K562 (cell line): ENCODE results near the gene KIAA1614.

Experiments
- CBX8 ChIP-seq: fragments of 200-600 bp; sonication (generic); IDR thresholded peaks from 2 replicates; pipeline ENCODE4 v1.6.1; 2012; ENCODE audit warnings: borderline replicate concordance, mixed run types, low read depth, mild to moderate bottlenecking, moderate library complexity, mixed read lengths, low read length, control low read depth, inconsistent platforms; ENCODE audit not compliant: poor library complexity, severe bottlenecking; ENCODE audit errors: extremely low read depth
- CREB1 ChIP-seq, 2 experiments: sonication (generic) in 1 of 2; formaldehyde crosslinking in 1 of 2; IDR thresholded peaks; 2 replicates each; pipeline versions ENCODE4 v1.6.1 to v1.8.0; 2012 to 2022; ENCODE audit warnings: inconsistent platforms in 1 of 2, mild to moderate bottlenecking in 1 of 2, missing genetic modification reagents in 1 of 2, moderate library complexity in 1 of 2
- E2F1 ChIP-seq: sonication (generic); formaldehyde crosslinking; IDR thresholded peaks from 2 replicates; pipeline ENCODE4 v1.8.1; 2023; ENCODE audit warnings: mild to moderate bottlenecking, missing genetic modification reagents, moderate library complexity
- ESRRB ChIP-seq: fragments of 250-450 bp; sonication (Bioruptor Pico); IDR thresholded peaks from 2 replicates; pipeline ENCODE4 v1.5.0; 2020; ENCODE audit warnings: mild to moderate bottlenecking, moderate library complexity, borderline replicate concordance
- FOXM1 ChIP-seq, 2 experiments: fragments of 450-650 bp in 1 of 2; sonication (generic) in 1 of 2; formaldehyde crosslinking in 1 of 2; IDR thresholded peaks; 2 replicates each; pipeline versions ENCODE4 v1.6.1 to v1.9.0; 2017 to 2022; ENCODE audit warnings: low read depth in 2 of 2, mild to moderate bottlenecking in 2 of 2, missing genetic modification reagents in 1 of 2, moderate library complexity in 1 of 2
- JUN ChIP-seq, 2 experiments: sonication (generic) in 1 of 2; formaldehyde crosslinking in 1 of 2; IDR thresholded peaks; 2 replicates each; pipeline versions ENCODE4 v1.6.1 to v1.8.0; 2012 to 2022; ENCODE audit warnings: borderline replicate concordance in 2 of 2, mild to moderate bottlenecking in 2 of 2, improper control_type of control experiment in 1 of 2, low read depth in 1 of 2, low read length in 1 of 2, missing genetic modification reagents in 1 of 2
- MXI1 ChIP-seq: IDR thresholded peaks from 2 replicates; pipeline ENCODE4 v1.6.1; 2011; ENCODE audit warnings: low read depth, mild to moderate bottlenecking, improper control_type of control experiment, low read length
- POLR2A ChIP-seq: fragments of 450-650 bp; conservative IDR thresholded peaks from 2 replicates; pipeline ENCODE4 v1.6.1; 2016
- SNRNP70 ChIP-seq: fragments of 200-400 bp; formaldehyde crosslinking; optimal IDR thresholded peaks from 2 replicates; pipeline ENCODE3; 2017; ENCODE audit warnings: low read depth, low read length
- TAF1 ChIP-seq: IDR thresholded peaks from 2 replicates; pipeline ENCODE4 v1.6.1; 2011; ENCODE audit warnings: mild to moderate bottlenecking, low read length, moderate library complexity; ENCODE audit not compliant: insufficient read depth, control insufficient read depth, severe bottlenecking; ENCODE audit errors: extremely low read depth
- ZFP36 ChIP-seq: fragments of 150-350 bp; IDR thresholded peaks from 2 replicates; pipeline ENCODE4 v1.6.1; 2018; ENCODE audit warnings: low read length, low read depth; ENCODE audit not compliant: partially characterized antibody
- TF ChIP-seq, protein P1 (sequence below), 3 experiments: IDR thresholded peaks in 2 of 3; conservative IDR thresholded peaks in 1 of 3; 2 replicates each; pipeline ENCODE4 v1.5.1; 2011 to 2012; ENCODE audit warnings: low read length in 3 of 3, mild to moderate bottlenecking in 3 of 3, control low read depth in 2 of 3, improper control_type of control experiment in 1 of 3, inconsistent platforms in 1 of 3, low read depth in 1 of 3, mixed read lengths in 1 of 3, moderate library complexity in 1 of 3; ENCODE audit not compliant: insufficient read depth in 2 of 3
- TF ChIP-seq, protein P2 (sequence below), 2 experiments: fragments of 450-650 bp in 1 of 2; IDR thresholded peaks; 2 replicates each; pipeline ENCODE4 v1.6.1; 2011 to 2017; ENCODE audit warnings: low read depth in 2 of 2, antibody characterized with exemption in 1 of 2, borderline replicate concordance in 1 of 2, low read length in 1 of 2, mild to moderate bottlenecking in 1 of 2, mixed read lengths in 1 of 2; ENCODE audit not compliant: control insufficient read depth in 1 of 2

GRCh38 chr1:180881806-180882509 lies 30.7 kb upstream of the KIAA1614 start:
- TF ChIP-seq, protein P1, sequence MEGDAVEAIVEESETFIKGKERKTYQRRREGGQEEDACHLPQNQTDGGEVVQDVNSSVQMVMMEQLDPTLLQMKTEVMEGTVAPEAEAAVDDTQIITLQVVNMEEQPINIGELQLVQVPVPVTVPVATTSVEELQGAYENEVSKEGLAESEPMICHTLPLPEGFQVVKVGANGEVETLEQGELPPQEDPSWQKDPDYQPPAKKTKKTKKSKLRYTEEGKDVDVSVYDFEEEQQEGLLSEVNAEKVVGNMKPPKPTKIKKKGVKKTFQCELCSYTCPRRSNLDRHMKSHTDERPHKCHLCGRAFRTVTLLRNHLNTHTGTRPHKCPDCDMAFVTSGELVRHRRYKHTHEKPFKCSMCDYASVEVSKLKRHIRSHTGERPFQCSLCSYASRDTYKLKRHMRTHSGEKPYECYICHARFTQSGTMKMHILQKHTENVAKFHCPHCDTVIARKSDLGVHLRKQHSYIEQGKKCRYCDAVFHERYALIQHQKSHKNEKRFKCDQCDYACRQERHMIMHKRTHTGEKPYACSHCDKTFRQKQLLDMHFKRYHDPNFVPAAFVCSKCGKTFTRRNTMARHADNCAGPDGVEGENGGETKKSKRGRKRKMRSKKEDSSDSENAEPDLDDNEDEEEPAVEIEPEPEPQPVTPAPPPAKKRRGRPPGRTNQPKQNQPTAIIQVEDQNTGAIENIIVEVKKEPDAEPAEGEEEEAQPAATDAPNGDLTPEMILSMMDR (IDR thresholded peaks at IDR 0.05 in 2 of 3, conservative IDR thresholded peaks at IDR 0.05 in 1 of 3; ENCODE audit: insufficient read depth in 2 of 3, low read depth in 1 of 3, low read length in 3 of 3), result peak; percentile 45 to 80 (median 67); a peak in 5 of 6 replicates
- TF ChIP-seq FOXM1 (IDR thresholded peaks at IDR 0.05; ENCODE audit: low read depth) (no peak), FOXM1 (CRISPR knock-in tag; IDR thresholded peaks at IDR 0.05; ENCODE audit: low read depth) (no peak), POLR2A (no peak), ZFP36 (no peak), CBX8 (no peak), SNRNP70 (no peak), MXI1 (no peak), ESRRB (CRISPR knock-in tag) (no peak), CREB1 (IDR thresholded peaks at IDR 0.05) (no peak), CREB1 (CRISPR knock-in tag; IDR thresholded peaks at IDR 0.05) (no peak), E2F1 (CRISPR knock-in tag) (no peak), TAF1 (no peak), JUN (IDR thresholded peaks at IDR 0.05; ENCODE audit: borderline replicate concordance, low read depth, low read length) (0 out of 2 replicates have a peak, but pooled peaks have one; percentile 47), JUN (CRISPR knock-in tag; IDR thresholded peaks at IDR 0.05; ENCODE audit: borderline replicate concordance) (no peak)
- TF ChIP-seq, protein P2, sequence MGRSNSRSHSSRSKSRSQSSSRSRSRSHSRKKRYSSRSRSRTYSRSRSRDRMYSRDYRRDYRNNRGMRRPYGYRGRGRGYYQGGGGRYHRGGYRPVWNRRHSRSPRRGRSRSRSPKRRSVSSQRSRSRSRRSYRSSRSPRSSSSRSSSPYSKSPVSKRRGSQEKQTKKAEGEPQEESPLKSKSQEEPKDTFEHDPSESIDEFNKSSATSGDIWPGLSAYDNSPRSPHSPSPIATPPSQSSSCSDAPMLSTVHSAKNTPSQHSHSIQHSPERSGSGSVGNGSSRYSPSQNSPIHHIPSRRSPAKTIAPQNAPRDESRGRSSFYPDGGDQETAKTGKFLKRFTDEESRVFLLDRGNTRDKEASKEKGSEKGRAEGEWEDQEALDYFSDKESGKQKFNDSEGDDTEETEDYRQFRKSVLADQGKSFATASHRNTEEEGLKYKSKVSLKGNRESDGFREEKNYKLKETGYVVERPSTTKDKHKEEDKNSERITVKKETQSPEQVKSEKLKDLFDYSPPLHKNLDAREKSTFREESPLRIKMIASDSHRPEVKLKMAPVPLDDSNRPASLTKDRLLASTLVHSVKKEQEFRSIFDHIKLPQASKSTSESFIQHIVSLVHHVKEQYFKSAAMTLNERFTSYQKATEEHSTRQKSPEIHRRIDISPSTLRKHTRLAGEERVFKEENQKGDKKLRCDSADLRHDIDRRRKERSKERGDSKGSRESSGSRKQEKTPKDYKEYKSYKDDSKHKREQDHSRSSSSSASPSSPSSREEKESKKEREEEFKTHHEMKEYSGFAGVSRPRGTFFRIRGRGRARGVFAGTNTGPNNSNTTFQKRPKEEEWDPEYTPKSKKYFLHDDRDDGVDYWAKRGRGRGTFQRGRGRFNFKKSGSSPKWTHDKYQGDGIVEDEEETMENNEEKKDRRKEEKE (IDR thresholded peaks at IDR 0.05; ENCODE audit: borderline replicate concordance in 1 of 2, control insufficient read depth in 1 of 2, low read depth in 2 of 2, low read length in 1 of 2), result no peak
